ENCODE results near the gene BORCS5.

BORCS5 gene

DNA sequence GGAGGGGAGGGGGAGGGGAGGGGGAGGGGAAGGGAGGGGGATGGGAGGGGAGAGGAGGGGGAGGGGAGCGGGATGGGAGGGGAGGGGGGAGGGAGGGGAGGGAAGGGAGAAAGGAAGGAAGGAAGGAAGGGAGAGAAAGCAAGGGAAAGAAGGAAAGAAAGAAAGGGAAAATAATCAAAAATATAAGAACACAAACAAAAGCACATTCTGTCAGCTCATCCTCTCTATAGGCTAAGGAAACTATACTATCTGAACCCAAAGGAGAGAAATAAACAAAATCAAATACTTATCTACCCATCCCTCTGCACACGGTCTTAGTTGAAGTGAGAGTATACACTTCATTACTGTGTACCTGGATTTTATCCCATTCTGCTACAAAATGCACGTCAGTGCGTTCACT, 33.8 kb upstream of the BORCS5 start:
- H3K27me3 ChIP-seq (ENCODE audit: insufficient read depth, low read length) = no peaks in the 10 kb centered on the region
- H3K79me2 ChIP-seq (ENCODE audit: control insufficient read depth, insufficient read depth, low read length, poor library complexity) = no peaks in the 10 kb centered on the region
- no peaks in the 10 kb centered on the region for H3K79me1 ChIP-seq (ENCODE audit: low read length)
- H3K27ac ChIP-seq (ENCODE audit: low read depth, low read length) = no peak overlapping the region
- H3K4ac ChIP-seq (ENCODE audit: low read depth, low read length) = no peak overlapping the region
- H3K4me1 ChIP-seq (ENCODE audit: control insufficient read depth in 1 of 2, insufficient read depth in 2 of 2, low read length in 2 of 2) = peaks cover 0 to 2% of the 10 kb centered on the region in 2 experiments
- no peaks in the 10 kb centered on the region for H3K36me3 ChIP-seq (ENCODE audit: control insufficient read depth in 1 of 2, insufficient read depth in 2 of 2, low read length in 2 of 2)
- no peak overlapping the region for H2AFZ ChIP-seq (ENCODE audit: insufficient read depth, low read length, poor library complexity)
- H4K12ac ChIP-seq (ENCODE audit: low read depth, low read length) = no peak overlapping the region
- H4K8ac ChIP-seq (ENCODE audit: low read depth, low read length) = no peak overlapping the region
- H4K91ac ChIP-seq (ENCODE audit: low read depth, low read length) = no peak overlapping the region
- WGBS (ENCODE audit: extremely low coverage, insufficient coverage, insufficient read length) = 76% methylated on average over 1 of the region's 4 CpGs
- H3K18ac ChIP-seq (ENCODE audit: low read length) = no peak overlapping the region
- H3K9ac ChIP-seq (ENCODE audit: low read length) = no peak overlapping the region
- H2BK5ac ChIP-seq (ENCODE audit: low read depth, low read length, poor library complexity) = no peak overlapping the region
- no peak overlapping the region for H2AK5ac ChIP-seq (ENCODE audit: low read length)
- H3K9me3 ChIP-seq (ENCODE audit: insufficient read depth, low read depth, low read length) = no peaks in the 10 kb centered on the region
- no peak overlapping the region for H3K23ac ChIP-seq (ENCODE audit: low read length)
- H3K14ac ChIP-seq (ENCODE audit: low read length) = no peak overlapping the region
- H3K4me2 ChIP-seq (ENCODE audit: low read length) = no peak overlapping the region
- H2BK12ac ChIP-seq (ENCODE audit: low read length) = no peak overlapping the region
- no peak for DNase-seq
- no peak overlapping the region for H3K4me3 ChIP-seq (ENCODE audit: low read depth, low read length)
- no peak overlapping the region for H2BK120ac ChIP-seq (ENCODE audit: insufficient read depth, low read length, poor library complexity)

DNA sequence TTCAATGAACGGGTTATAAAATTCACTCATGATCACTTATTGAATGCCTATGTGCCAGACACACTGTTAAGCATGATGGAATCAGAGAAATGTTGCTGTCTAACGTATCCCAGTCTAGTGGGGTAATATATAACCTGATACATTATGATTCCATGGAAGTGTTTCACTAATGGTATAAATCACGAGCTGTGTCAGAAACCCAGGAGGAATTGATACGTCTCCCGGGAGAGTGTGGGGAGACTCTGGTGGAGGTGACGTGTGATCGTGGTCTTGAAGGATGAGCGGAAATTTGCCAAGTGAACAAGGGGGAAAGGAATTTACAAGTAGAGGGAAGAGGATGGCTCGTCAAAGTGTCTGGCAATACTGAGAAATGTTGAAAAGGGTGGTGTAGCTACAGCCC, 33.3 kb upstream of the BORCS5 start:
- WGBS (ENCODE audit: extremely low coverage, insufficient coverage, insufficient read length) = no CpG with 5 or more reads among the region's 9 CpGs
- Histone ChIP-seq H3K79me1 (ENCODE audit: low read length) (no peaks in the 10 kb centered on the region), H2AK5ac (ENCODE audit: low read length) (no peak overlapping the region), H3K4me2 (ENCODE audit: low read length) (no peak overlapping the region), H3K9ac (ENCODE audit: low read length) (no peak overlapping the region), H3K36me3 (ENCODE audit: control insufficient read depth in 1 of 2, insufficient read depth in 2 of 2, low read length in 2 of 2) (no peaks in the 10 kb centered on the region), H4K12ac (ENCODE audit: low read depth, low read length) (no peak overlapping the region), H3K27me3 (ENCODE audit: insufficient read depth, low read length) (no peaks in the 10 kb centered on the region), H3K23ac (ENCODE audit: low read length) (no peak overlapping the region), H3K9me3 (ENCODE audit: insufficient read depth, low read depth, low read length) (no peaks in the 10 kb centered on the region), H2BK120ac (ENCODE audit: insufficient read depth, low read length, poor library complexity) (no peak overlapping the region), H2BK12ac (ENCODE audit: low read length) (no peak overlapping the region), H3K4me1 (ENCODE audit: control insufficient read depth in 1 of 2, insufficient read depth in 2 of 2, low read length in 2 of 2) (peaks cover 0 to 2% of the 10 kb centered on the region in 2 experiments), H4K91ac (ENCODE audit: low read depth, low read length) (no peak overlapping the region), H3K14ac (ENCODE audit: low read length) (no peak overlapping the region), H3K18ac (ENCODE audit: low read length) (no peak overlapping the region), H3K4ac (ENCODE audit: low read depth, low read length) (no peak overlapping the region), H3K79me2 (ENCODE audit: control insufficient read depth, insufficient read depth, low read length, poor library complexity) (no peaks in the 10 kb centered on the region), H4K8ac (ENCODE audit: low read depth, low read length) (no peak overlapping the region), H2BK5ac (ENCODE audit: low read depth, low read length, poor library complexity) (no peak overlapping the region), H2AFZ (ENCODE audit: insufficient read depth, low read length, poor library complexity) (no peak overlapping the region), H3K4me3 (ENCODE audit: low read depth, low read length) (no peak overlapping the region), H3K27ac (ENCODE audit: low read depth, low read length) (no peak overlapping the region)
- DNase-seq = no peak

DNA sequence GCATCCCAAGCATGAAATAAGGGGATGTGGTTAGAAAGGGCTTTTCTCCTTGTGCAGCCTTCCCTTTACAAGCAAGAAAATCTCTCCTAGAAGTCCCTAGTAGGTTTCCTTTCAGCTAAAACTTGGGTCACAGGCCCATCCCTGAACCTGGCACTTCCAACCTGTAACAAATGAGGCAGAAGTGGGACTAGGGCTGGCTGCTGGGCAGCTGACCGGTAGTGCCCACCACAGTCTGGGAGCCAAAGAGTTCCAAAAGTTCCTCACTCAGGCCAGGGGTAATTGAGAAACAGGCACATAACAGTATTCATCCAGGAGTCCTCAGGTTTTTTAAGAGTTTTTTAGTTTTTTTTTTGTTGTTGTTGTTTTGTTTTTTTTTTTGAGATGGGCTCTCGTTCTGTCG, 30.6 kb upstream of the BORCS5 start:
- H2BK12ac ChIP-seq (ENCODE audit: low read length) = no peak overlapping the region
- peaks cover under 1 to 2% of the 10 kb centered on the region in 2 experiments for H3K4me1 ChIP-seq (ENCODE audit: control insufficient read depth in 1 of 2, insufficient read depth in 2 of 2, low read length in 2 of 2)
- DNase-seq = no peak
- no peak overlapping the region for H2BK5ac ChIP-seq (ENCODE audit: low read depth, low read length, poor library complexity)
- H4K8ac ChIP-seq (ENCODE audit: low read depth, low read length) = no peak overlapping the region
- no peak overlapping the region for H3K4me3 ChIP-seq (ENCODE audit: low read depth, low read length)
- no peak overlapping the region for H4K12ac ChIP-seq (ENCODE audit: low read depth, low read length)
- no peak overlapping the region for H3K9ac ChIP-seq (ENCODE audit: low read length)
- H2AFZ ChIP-seq (ENCODE audit: insufficient read depth, low read length, poor library complexity) = no peak overlapping the region
- no peak overlapping the region for H2AK5ac ChIP-seq (ENCODE audit: low read length)
- H3K4ac ChIP-seq (ENCODE audit: low read depth, low read length) = no peak overlapping the region
- H3K9me3 ChIP-seq (ENCODE audit: insufficient read depth, low read depth, low read length) = no peaks in the 10 kb centered on the region
- H3K27ac ChIP-seq (ENCODE audit: low read depth, low read length) = no peak overlapping the region
- H3K18ac ChIP-seq (ENCODE audit: low read length) = no peak overlapping the region
- no peaks in the 10 kb centered on the region for H3K36me3 ChIP-seq (ENCODE audit: control insufficient read depth in 1 of 2, insufficient read depth in 2 of 2, low read length in 2 of 2)
- H3K79me1 ChIP-seq (ENCODE audit: low read length) = no peaks in the 10 kb centered on the region
- H2BK120ac ChIP-seq (ENCODE audit: insufficient read depth, low read length, poor library complexity) = no peak overlapping the region
- H3K14ac ChIP-seq (ENCODE audit: low read length) = no peak overlapping the region
- H4K91ac ChIP-seq (ENCODE audit: low read depth, low read length) = no peak overlapping the region
- no peak overlapping the region for H3K4me2 ChIP-seq (ENCODE audit: low read length)
- no CpG with 5 or more reads among the region's 3 CpGs for WGBS (ENCODE audit: extremely low coverage, insufficient coverage, insufficient read length)
- no peak overlapping the region for H3K23ac ChIP-seq (ENCODE audit: low read length)
- H3K27me3 ChIP-seq (ENCODE audit: insufficient read depth, low read length) = no peaks in the 10 kb centered on the region
- no peaks in the 10 kb centered on the region for H3K79me2 ChIP-seq (ENCODE audit: control insufficient read depth, insufficient read depth, low read length, poor library complexity)

DNA sequence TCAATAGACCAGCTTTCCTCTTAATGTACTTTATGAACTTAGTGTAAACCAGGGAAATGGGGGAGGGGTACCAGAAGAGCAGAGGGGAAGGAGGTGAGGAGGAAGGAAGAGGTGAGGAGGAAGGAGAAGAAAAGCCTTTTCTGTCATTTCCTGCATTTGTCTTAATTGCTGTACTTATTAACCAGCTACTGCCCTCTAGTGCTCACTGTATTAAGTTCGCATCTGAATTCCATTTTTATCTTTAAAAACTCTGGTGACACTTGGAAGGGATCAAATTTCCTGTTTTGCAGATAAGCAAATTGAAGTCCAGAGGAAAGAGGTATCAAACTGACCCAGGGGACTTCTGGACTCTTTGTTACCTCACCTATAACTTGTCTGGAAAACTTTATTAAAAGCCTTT, 29.1 kb upstream of the BORCS5 start:
- no peak overlapping the region for H4K8ac ChIP-seq (ENCODE audit: low read depth, low read length)
- H3K9me3 ChIP-seq (ENCODE audit: insufficient read depth, low read depth, low read length) = no peaks in the 10 kb centered on the region
- no peak overlapping the region for H4K91ac ChIP-seq (ENCODE audit: low read depth, low read length)
- no peak overlapping the region for H3K9ac ChIP-seq (ENCODE audit: low read length)
- H3K4ac ChIP-seq (ENCODE audit: low read depth, low read length) = no peak overlapping the region
- no peaks in the 10 kb centered on the region for H3K79me2 ChIP-seq (ENCODE audit: control insufficient read depth, insufficient read depth, low read length, poor library complexity)
- H3K27me3 ChIP-seq (ENCODE audit: insufficient read depth, low read length) = no peaks in the 10 kb centered on the region
- no peak overlapping the region for H3K23ac ChIP-seq (ENCODE audit: low read length)
- H3K27ac ChIP-seq (ENCODE audit: low read depth, low read length) = no peak overlapping the region
- no peaks in the 10 kb centered on the region for H3K36me3 ChIP-seq (ENCODE audit: control insufficient read depth in 1 of 2, insufficient read depth in 2 of 2, low read length in 2 of 2)
- no peak overlapping the region for H2BK120ac ChIP-seq (ENCODE audit: insufficient read depth, low read length, poor library complexity)
- H2BK12ac ChIP-seq (ENCODE audit: low read length) = no peak overlapping the region
- H3K14ac ChIP-seq (ENCODE audit: low read length) = no peak overlapping the region
- H3K4me2 ChIP-seq (ENCODE audit: low read length) = no peak overlapping the region
- WGBS (ENCODE audit: extremely low coverage, insufficient coverage, insufficient read length) = no CpG with 5 or more reads among the region's 1 CpG
- H2BK5ac ChIP-seq (ENCODE audit: low read depth, low read length, poor library complexity) = no peak overlapping the region
- no peak overlapping the region for H4K12ac ChIP-seq (ENCODE audit: low read depth, low read length)
- no peak overlapping the region for H3K18ac ChIP-seq (ENCODE audit: low read length)
- H3K79me1 ChIP-seq (ENCODE audit: low read length) = no peaks in the 10 kb centered on the region
- no peak overlapping the region for H3K4me3 ChIP-seq (ENCODE audit: low read depth, low read length)
- no peak overlapping the region for H2AFZ ChIP-seq (ENCODE audit: insufficient read depth, low read length, poor library complexity)
- no peak overlapping the region for H2AK5ac ChIP-seq (ENCODE audit: low read length)
- H3K4me1 ChIP-seq (ENCODE audit: control insufficient read depth in 1 of 2, insufficient read depth in 2 of 2, low read length in 2 of 2) = peaks cover 3 to 11% of the 10 kb centered on the region in 2 experiments
- DNase-seq = peak in 1 of 2 donors; percentile 82

All from trophoblast cell (in vitro differentiated cells and primary cell).